Fibroblast of mammary gland (primary cell): Measurements from ENCODE around the gene CCDC148.
"Not testable (repeated sequence)": the region's sequence is repeated elsewhere in the genome, so short reads cannot be mapped to it uniquely, and the experiment has no call there.

Experiments used
- DNase-seq: peaks from one replicate; pipeline ENCODE4 v3.0.0-alpha.2; 2010; ENCODE audit warnings: low read depth
- H3K4me3 ChIP-seq: 2 replicates; pipeline ENCODE4 v1.5.1; 2011; ENCODE audit warnings: low read depth, mild to moderate bottlenecking, low read length, moderate library complexity; ENCODE audit not compliant: control insufficient read depth
- TF ChIP-seq, protein P1 (sequence below): conservative IDR thresholded peaks from 2 replicates; pipeline ENCODE4 v1.5.1; 2011; ENCODE audit warnings: low read depth, low read length, inconsistent platforms; ENCODE audit not compliant: control insufficient read depth, insufficient read depth

Gene CCDC148

GRCh38 chr2:158339513-158339912, 117.0 kb downstream of the CCDC148 start:
- no peak for DNase-seq
- TF ChIP-seq, protein P1, sequence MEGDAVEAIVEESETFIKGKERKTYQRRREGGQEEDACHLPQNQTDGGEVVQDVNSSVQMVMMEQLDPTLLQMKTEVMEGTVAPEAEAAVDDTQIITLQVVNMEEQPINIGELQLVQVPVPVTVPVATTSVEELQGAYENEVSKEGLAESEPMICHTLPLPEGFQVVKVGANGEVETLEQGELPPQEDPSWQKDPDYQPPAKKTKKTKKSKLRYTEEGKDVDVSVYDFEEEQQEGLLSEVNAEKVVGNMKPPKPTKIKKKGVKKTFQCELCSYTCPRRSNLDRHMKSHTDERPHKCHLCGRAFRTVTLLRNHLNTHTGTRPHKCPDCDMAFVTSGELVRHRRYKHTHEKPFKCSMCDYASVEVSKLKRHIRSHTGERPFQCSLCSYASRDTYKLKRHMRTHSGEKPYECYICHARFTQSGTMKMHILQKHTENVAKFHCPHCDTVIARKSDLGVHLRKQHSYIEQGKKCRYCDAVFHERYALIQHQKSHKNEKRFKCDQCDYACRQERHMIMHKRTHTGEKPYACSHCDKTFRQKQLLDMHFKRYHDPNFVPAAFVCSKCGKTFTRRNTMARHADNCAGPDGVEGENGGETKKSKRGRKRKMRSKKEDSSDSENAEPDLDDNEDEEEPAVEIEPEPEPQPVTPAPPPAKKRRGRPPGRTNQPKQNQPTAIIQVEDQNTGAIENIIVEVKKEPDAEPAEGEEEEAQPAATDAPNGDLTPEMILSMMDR: no peak

GRCh38 chr2:158337018-158337417, 119.5 kb downstream of the CCDC148 start:
- H3K4me3 ChIP-seq: no peak overlapping the region
- DNase-seq: no peak
- TF ChIP-seq, protein P1: no peak

More at GRCh38 chr2:158339513-158339912, 117.0 kb downstream of the CCDC148 start:
- no peak overlapping the region for H3K4me3 ChIP-seq

DNA sequence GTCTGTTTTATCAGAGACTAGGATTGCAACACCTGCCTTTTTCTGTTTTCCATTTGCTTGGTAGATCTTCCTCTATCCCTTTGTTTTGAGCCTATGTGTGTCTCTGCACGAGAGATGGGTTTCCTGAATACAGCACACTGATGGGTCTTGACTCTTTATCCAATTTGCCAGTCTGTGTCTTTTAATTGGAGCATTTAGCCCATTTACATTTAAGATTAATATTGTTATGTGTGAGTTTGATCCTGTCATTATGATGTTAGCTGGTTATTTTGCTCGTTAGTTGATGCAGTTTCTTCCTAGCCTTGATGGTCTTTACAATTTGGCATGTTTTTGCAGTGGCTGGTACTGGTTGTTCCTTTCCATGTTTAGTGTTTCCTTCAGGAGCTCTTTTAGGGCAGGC, 124.8 kb downstream of the CCDC148 start:
- not testable (repeated sequence) for DNase-seq, H3K4me3 ChIP-seq

DNA sequence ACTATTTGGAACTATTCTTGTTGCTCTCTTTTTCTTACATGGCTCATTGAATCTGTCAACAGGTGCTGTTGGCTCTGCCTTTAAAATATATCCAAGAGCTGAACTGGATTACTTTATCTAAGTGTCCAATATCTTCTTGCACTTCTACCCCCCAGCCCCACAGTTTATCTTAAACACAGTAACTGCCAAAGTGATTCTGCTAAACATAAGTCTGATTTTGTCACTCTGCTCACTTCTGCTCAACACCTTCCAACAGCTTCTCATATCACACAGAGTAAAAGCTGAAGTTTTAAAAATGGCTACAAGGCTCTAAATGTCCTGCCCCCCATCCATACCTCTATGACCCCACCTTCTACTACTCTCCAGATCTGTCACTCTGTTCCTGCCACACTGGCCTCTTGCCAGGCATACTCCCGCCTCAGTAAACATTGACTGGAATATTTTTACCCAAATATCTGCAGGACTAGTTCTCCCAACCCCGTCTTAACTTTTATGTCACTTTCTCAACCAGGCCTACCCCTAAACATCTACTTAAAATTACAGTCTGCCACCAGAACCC, 130.7 kb downstream of the CCDC148 start:
- no peak for DNase-seq
- no peak overlapping the region for H3K4me3 ChIP-seq
- TF ChIP-seq, protein P1: no peak

GRCh38 chr2:158325031-158325781, 131.3 kb downstream of the CCDC148 start:
- TF ChIP-seq, protein P1: no peak
- H3K4me3 ChIP-seq: no peak overlapping the region
- peak; percentile 34 for DNase-seq

DNA sequence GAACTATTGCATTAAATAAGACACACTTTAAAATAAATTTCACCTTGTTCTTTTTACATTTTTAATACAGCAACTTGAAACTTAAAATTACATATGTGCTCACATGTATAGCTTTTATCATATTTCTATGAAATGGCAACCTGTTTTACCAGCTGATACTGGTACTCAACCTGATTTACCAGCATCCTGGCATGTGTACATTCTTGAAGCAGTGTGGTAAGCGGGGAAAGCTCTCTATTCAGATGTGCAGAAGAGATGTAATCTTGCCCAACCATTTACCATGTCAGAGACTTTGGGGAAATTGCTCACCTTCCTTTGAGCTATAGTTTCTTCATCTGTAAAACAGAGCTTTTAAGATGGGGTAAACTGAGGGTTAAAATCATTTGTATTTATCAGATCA, 133.2 kb downstream of the CCDC148 start:
- no peak for DNase-seq
- no peak overlapping the region for H3K4me3 ChIP-seq
- TF ChIP-seq, protein P1: no peak

GRCh38 chr2:158321264-158321663, 135.3 kb downstream of the CCDC148 start:
- DNase-seq: peak; percentile 45

More at GRCh38 chr2:158321264-158321663, 135.3 kb downstream of the CCDC148 start:
- no peak overlapping the region for H3K4me3 ChIP-seq
- TF ChIP-seq, protein P1: no peak
